ENCODE measurements around the gene HNRNPA2B1. TPM values are rescaled to one million over a fixed set of nuclear protein-coding genes. Genes with fewer than 3 reads are reported as not detected.

Gene HNRNPA2B1
- total RNA-seq, 1 experiment from 2014 or later, result 1,137 TPM

- Mint-ChIP-seq H3K4me3 (no peak overlapping the region), H3K4me1 (peaks cover 4% of the 10 kb centered on the region in 2 experiments; a peak in 1 of 4 replicates), H3K27me3 (ENCODE audit: low read depth) (no peaks in the 10 kb centered on the region), H3K36me3 (ENCODE audit: insufficient read depth in 1 of 3, low read depth in 3 of 3) (peaks cover 25 to 44% (median 40%) of the 10 kb centered on the region in 3 experiments), H3K9me3 (no peaks in the 10 kb centered on the region), H3K27ac (peak overlapping the region in 2 of 3 experiments; percentile 21 to 91; a peak in 3 of 7 replicates)
- Histone ChIP-seq H3K27ac (ENCODE audit: insufficient read length, low read depth, low read length) (no peak overlapping the region), H3K9me3 (ENCODE audit: control insufficient read depth, low read depth, low read length) (no peaks in the 10 kb centered on the region), H3K14ac (ENCODE audit: insufficient read depth, low read length) (no peak overlapping the region), H3K56ac (ENCODE audit: insufficient read length, low read depth, low read length) (no peak overlapping the region), H2BK15ac (ENCODE audit: low read depth, low read length) (no peak overlapping the region), H3K27me3 (ENCODE audit: insufficient read depth, low read length) (no peaks in the 10 kb centered on the region), H3K18ac (ENCODE audit: insufficient read length, low read depth, low read length) (no peak overlapping the region), H4K5ac (ENCODE audit: insufficient read length, low read depth, low read length) (no peak overlapping the region), H4K91ac (ENCODE audit: insufficient read length, low read depth, low read length) (no peak overlapping the region), H2AFZ (ENCODE audit: low read length) (no peak overlapping the region), H3K9ac (ENCODE audit: extremely low read depth, insufficient read length, low read length) (no peak overlapping the region), H3K4me1 (ENCODE audit: insufficient read depth, low read length) (no peaks in the 10 kb centered on the region), H3K79me2 (ENCODE audit: insufficient read depth, low read length) (no peaks in the 10 kb centered on the region), H2BK120ac (ENCODE audit: low read depth, low read length, poor library complexity, severe bottlenecking) (no peak overlapping the region), H3K23ac (ENCODE audit: insufficient read length, low read depth, low read length) (no peak overlapping the region), H3K79me1 (ENCODE audit: insufficient read depth, low read depth, low read length, poor library complexity, severe bottlenecking) (peaks cover 2% of the 10 kb centered on the region), H4K20me1 (ENCODE audit: control insufficient read depth, insufficient read depth, insufficient read length) (no peaks in the 10 kb centered on the region), H2BK12ac (ENCODE audit: insufficient read length, low read depth, low read length) (no peak overlapping the region), H3K4ac (ENCODE audit: low read depth, low read length) (no peak overlapping the region), H2BK20ac (ENCODE audit: low read depth, low read length, poor library complexity, severe bottlenecking) (no peak overlapping the region), H3T11ph (ENCODE audit: low read length) (no peak overlapping the region), H3K4me2 (ENCODE audit: insufficient read depth, insufficient read length, low read length) (no peak overlapping the region), H2BK5ac (ENCODE audit: insufficient read length, low read length) (no peak overlapping the region), H3K23me2 (ENCODE audit: insufficient read length, low read depth, low read length, poor library complexity, severe bottlenecking) (no peaks in the 10 kb centered on the region), H4K8ac (replicated peaks; ENCODE audit: insufficient read length, low read depth, low read length) (no peak overlapping the region), H2AK5ac (ENCODE audit: insufficient read length, low read length) (no peak overlapping the region)
- no CpG with 5 or more reads among the region's 5 CpGs for WGBS (ENCODE audit: extremely low coverage, insufficient read length, low lambda C conversion rate)
- DNase-seq, result no peak
- TF ChIP-seq, protein P1, sequence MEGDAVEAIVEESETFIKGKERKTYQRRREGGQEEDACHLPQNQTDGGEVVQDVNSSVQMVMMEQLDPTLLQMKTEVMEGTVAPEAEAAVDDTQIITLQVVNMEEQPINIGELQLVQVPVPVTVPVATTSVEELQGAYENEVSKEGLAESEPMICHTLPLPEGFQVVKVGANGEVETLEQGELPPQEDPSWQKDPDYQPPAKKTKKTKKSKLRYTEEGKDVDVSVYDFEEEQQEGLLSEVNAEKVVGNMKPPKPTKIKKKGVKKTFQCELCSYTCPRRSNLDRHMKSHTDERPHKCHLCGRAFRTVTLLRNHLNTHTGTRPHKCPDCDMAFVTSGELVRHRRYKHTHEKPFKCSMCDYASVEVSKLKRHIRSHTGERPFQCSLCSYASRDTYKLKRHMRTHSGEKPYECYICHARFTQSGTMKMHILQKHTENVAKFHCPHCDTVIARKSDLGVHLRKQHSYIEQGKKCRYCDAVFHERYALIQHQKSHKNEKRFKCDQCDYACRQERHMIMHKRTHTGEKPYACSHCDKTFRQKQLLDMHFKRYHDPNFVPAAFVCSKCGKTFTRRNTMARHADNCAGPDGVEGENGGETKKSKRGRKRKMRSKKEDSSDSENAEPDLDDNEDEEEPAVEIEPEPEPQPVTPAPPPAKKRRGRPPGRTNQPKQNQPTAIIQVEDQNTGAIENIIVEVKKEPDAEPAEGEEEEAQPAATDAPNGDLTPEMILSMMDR (conservative IDR thresholded peaks at IDR 0.05), result no peak
Measured at GRCh38 chr7:26213807-26214515, 13.4 kb upstream of the HNRNPA2B1 start.
